Measurements from ENCODE around the gene SLC1A3.

The SLC1A3 gene

DNA sequence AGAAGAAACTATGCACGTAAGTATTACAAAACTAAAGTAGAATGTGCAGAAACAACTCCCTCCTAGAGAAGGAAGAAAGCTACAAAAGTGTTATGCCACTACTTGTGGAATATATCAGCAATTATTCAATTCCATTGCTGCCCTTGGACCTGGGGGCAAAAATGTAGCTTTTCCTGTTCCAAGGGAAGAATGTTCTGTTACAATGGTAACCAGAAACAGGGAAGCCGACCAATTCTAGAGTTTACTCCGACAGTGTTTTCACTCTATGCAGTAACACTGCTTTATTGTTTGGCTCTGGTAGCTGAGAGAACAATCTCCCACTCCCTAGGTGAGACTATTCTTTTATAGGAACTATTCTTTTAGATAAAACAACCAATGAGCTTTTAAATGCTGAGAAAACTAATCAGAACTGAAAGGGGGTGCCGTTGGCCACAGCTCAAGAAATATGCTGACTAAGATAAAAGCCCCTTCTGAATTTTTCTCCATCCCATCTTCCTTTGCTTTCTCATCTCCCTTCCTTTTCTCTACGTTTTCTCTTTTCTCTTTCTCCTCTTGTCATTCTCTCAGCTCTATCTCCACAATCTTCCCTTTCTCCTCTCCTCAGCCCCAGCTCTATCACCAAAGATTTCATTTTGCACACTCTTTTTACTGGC is 54.1 kb downstream of the SLC1A3 start:
- H3K4me3 ChIP-seq (ENCODE audit: low read depth, low read length) = no peak overlapping the region
- TF ChIP-seq, protein P1, sequence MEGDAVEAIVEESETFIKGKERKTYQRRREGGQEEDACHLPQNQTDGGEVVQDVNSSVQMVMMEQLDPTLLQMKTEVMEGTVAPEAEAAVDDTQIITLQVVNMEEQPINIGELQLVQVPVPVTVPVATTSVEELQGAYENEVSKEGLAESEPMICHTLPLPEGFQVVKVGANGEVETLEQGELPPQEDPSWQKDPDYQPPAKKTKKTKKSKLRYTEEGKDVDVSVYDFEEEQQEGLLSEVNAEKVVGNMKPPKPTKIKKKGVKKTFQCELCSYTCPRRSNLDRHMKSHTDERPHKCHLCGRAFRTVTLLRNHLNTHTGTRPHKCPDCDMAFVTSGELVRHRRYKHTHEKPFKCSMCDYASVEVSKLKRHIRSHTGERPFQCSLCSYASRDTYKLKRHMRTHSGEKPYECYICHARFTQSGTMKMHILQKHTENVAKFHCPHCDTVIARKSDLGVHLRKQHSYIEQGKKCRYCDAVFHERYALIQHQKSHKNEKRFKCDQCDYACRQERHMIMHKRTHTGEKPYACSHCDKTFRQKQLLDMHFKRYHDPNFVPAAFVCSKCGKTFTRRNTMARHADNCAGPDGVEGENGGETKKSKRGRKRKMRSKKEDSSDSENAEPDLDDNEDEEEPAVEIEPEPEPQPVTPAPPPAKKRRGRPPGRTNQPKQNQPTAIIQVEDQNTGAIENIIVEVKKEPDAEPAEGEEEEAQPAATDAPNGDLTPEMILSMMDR (IDR thresholded peaks at IDR 0.05; ENCODE audit: low read depth, low read length, missing control alignments) = no peak
- no peak for DNase-seq (ENCODE audit: low read depth)

DNA sequence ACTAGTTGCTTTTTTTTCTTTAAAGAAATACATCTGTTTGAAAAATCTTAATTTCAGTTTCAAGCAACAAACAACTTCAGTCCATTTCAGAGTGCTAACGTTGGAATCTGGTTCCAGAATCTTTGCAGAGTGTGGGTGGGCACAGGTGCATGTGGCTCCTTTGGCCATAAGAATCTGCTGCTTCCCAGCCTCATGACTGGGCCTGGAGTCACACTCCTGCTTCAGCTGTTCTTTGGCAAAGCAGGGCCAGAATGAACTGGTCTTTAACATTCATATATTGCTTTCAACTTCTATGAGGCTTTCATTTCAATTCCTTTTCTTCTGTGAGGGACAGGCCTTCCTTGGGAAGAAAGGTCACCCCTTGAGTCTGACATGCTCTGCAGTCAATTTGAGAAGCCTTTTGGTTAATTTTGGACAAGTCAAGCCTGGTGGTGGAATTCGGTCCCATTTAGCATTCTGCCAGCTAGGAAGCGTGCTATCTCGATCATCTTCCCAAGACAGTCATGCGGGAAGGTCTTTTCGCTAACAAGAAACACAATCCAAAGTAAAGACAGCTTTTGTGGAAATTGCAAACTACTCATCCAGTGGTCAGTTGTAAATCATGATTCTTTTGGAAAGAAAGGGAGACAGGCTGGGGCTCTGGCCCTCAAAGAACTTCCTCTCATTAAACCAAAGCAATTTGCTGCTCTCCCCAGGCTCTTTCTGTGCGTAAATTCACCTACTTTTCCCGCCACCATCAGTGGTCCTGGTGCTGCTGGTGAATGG is 55.2 kb downstream of the SLC1A3 start:
- H3K4me3 ChIP-seq (ENCODE audit: low read depth, low read length) = no peak overlapping the region
- no peak for DNase-seq (ENCODE audit: low read depth)
- TF ChIP-seq, protein P1 (IDR thresholded peaks at IDR 0.05; ENCODE audit: low read depth, low read length, missing control alignments) = no peak

DNA sequence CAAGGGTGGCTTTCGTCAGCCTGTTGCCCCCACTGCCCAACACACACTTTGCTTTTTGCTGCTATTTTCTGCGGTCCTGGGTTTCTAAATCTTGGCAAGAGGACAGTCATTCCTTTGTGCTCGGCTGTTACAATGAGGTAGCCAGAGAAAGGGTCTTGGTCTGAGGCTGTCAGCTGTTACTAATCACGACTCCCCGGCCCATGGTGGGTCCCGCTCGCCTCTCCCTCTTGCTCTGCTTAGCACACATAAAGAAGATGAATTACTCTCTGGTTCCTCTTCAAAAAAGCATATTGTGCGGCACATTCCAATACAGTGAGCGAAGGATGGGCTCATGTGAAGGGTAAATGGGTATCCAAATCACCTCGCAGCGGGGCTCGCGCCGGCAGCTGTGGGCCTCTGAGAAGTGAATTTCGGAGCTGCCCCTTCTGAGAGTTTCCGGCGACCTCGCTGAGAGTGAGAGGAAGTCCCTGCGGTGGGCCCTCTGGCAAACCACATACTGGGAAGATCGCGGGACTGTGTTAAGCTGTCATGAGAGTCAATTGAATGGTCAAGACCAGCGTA is 56.0 kb downstream of the SLC1A3 start:
- TF ChIP-seq, protein P1 (IDR thresholded peaks at IDR 0.05; ENCODE audit: low read depth, low read length, missing control alignments) = no peak
- DNase-seq (ENCODE audit: low read depth) = no peak
- H3K4me3 ChIP-seq (ENCODE audit: low read depth, low read length) = no peak overlapping the region

DNA sequence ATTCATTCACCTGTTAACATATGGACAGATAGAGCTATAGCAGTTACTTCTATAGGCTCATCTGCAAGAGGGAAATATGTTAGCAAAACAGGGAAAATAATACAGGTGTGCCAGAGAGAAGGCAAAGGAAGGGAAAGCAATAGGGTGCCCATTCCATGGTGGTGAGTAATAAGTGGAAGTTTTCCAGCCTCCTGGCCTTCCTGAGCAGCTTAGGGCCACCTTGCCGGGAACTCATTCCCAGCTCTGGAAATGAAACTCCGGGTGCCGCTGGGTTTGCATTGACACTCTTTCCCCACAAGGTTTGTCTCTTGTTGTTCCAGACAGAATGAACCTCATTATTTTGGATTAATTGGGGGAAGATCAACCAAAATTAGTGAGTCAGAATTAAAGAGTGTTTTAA is 58.4 kb downstream of the SLC1A3 start:
- TF ChIP-seq, protein P1 (IDR thresholded peaks at IDR 0.05; ENCODE audit: low read depth, low read length, missing control alignments) = no peak
- no peak for DNase-seq (ENCODE audit: low read depth)
- no peak overlapping the region for H3K4me3 ChIP-seq (ENCODE audit: low read depth, low read length)

DNA sequence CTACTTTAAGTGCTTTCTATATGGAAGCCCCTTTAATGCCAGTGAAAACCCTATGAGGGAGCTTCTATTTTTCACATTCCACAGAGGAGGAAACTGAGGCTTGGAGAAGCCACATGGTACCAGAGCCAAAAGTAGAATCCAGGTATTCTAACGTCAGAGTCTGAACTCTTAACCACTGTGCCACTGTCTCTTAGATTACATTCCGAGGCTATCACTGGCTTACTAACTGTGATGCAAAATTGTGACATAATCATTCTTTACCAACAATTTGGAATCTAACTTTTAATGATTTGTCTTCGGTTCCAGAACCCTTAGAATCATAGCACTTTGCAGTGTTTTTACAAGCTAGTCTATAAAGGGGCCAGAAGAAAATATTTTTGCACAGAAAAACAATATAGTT is 59.2 kb downstream of the SLC1A3 start:
- no peak overlapping the region for H3K4me3 ChIP-seq (ENCODE audit: low read depth, low read length)
- DNase-seq (ENCODE audit: low read depth) = no peak
- TF ChIP-seq, protein P1 (IDR thresholded peaks at IDR 0.05; ENCODE audit: low read depth, low read length, missing control alignments) = no peak

DNA sequence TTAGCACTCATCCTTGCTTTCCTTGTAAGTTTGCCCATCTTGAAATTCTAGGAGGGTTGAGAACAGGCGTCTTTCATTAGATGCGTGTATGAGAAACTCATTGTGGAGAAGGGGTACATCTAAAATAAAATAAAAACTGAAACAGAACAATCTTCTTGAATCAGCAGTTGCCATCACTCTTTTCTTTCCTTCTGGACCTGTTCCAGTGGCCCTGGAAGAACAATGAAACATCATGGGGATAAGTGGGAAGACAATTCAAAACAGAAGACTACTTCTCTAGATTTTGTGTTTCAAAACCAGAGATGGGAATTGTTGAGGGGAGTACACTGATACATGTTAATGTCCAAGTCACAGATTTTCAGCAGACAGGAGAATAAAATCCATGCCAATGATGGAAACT is 59.9 kb downstream of the SLC1A3 start:
- no peak for DNase-seq (ENCODE audit: low read depth)
- TF ChIP-seq, protein P1 (IDR thresholded peaks at IDR 0.05; ENCODE audit: low read depth, low read length, missing control alignments) = no peak
- no peak overlapping the region for H3K4me3 ChIP-seq (ENCODE audit: low read depth, low read length)
